ENCODE data around the gene HMGN4. TPM values are rescaled to one million over a fixed set of nuclear protein-coding genes. Genes with fewer than 3 reads are reported as not detected.

Gene HMGN4
- polyA plus RNA-seq, 3 donors = 28.1 to 116 (median 91.3) TPM

GRCh38 chr6:26594131-26594498, 55.9 kb downstream of the HMGN4 start:
- H3K27ac Mint-ChIP-seq = no peak overlapping the region
- Histone ChIP-seq H2AFZ (ENCODE audit: insufficient read depth, low read depth, low read length, poor library complexity, severe bottlenecking) (no peak overlapping the region), H3K9ac (ENCODE audit: insufficient read depth, low read length, poor library complexity, severe bottlenecking) (no peak overlapping the region)

More at GRCh38 chr6:26594131-26594498, 55.9 kb downstream of the HMGN4 start:
- H3K4me1 Mint-ChIP-seq = peaks cover 28% of the 10 kb centered on the region
- Histone ChIP-seq H3K36me3 (replicated peaks in 1 of 2; ENCODE audit: control insufficient read depth in 1 of 2, insufficient read depth in 2 of 2, low read length in 2 of 2) (peaks cover 11% of the 10 kb centered on the region in 2 donors), H3K4me2 (replicated peaks; ENCODE audit: extremely low read depth, low read length, poor library complexity, severe bottlenecking) (peak overlapping the region; percentile 32), H3K79me2 (ENCODE audit: insufficient read depth, low read length) (peaks cover 17% of the 10 kb centered on the region), H3K4me3 (replicated peaks in 1 of 3; ENCODE audit: low read depth in 2 of 3, low read length in 3 of 3) (no peak overlapping the region), H3K27me3 (ENCODE audit: control insufficient read depth in 2 of 2, insufficient read depth in 2 of 2, low read length in 2 of 2) (peaks cover 21 to 31% of the 10 kb centered on the region in 2 donors), H3K9me3 (replicated peaks in 1 of 2; ENCODE audit: control insufficient read depth in 1 of 2, insufficient read depth in 1 of 2, low read length in 2 of 2) (no peaks in the 10 kb centered on the region), H4K20me1 (ENCODE audit: insufficient read depth, low read length) (no peaks in the 10 kb centered on the region), H3K27ac (ENCODE audit: low read depth in 1 of 2, low read length in 2 of 2) (no peak overlapping the region), H3K4me1 (ENCODE audit: control insufficient read depth in 1 of 2, insufficient read depth in 2 of 2, low read length in 2 of 2) (peaks cover 19 to 39% of the 10 kb centered on the region in 2 donors)
- peak overlapping the region in 1 of 2 donors; percentile 67 for H3K4me3 Mint-ChIP-seq
- peaks cover 0 to 6% (median 2%) of the 10 kb centered on the region in 7 donors for H3K9me3 Mint-ChIP-seq
- peaks cover 12 to 13% of the 10 kb centered on the region in 2 donors for H3K36me3 Mint-ChIP-seq
- H3K27me3 Mint-ChIP-seq (ENCODE audit: low read depth in 3 of 3) = peaks cover 19 to 33% (median 30%) of the 10 kb centered on the region in 3 donors
- intact Hi-C loops (cut with micrococcal nuclease) = loop anchor here in 1 of 2 donors (10.0 kb wide), 2 partner anchors 249 to 551 kb away; a partner anchor contains a TSS
- DNase-seq = peak in 2 of 3 donors; percentile 20 to 29
- TF ChIP-seq CTCF (IDR thresholded peaks at IDR 0.05) = no peak
- no CpG with 5 or more reads among the region's 6 CpGs for WGBS (ENCODE audit: insufficient coverage)

Data from CD14-positive monocyte (primary cell).